ENCODE data around the gene C1QB. TPM values are rescaled to one million over a fixed set of nuclear protein-coding genes. Genes with fewer than 3 reads are reported as not detected.

Gene C1QB
- polyA plus RNA-seq, 3 donors = 3.9 to 15.4 (median 6.4) TPM

DNA sequence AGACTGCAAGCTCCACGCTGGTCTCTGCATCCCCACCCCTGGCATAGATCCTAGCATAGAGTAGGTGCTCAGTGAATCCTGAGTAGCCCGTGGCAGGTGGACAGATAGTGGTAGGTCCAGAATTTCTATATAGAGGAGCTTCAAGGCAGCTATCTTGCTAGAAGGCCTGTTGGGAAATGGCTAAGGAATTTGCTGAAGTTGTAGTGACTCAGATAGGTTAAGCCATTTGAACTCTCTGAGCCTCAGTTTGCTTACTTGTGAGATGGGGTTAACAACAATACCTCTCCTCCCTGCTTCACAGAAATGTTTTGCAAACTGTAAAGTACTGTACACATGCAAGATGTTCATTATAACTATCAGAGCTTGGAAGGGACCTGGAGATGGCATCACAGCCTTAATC, 34.2 kb downstream of the C1QB start:
- H3K4me2 ChIP-seq (replicated peaks; ENCODE audit: extremely low read depth, low read length, poor library complexity, severe bottlenecking) = no peak overlapping the region
- no peak overlapping the region for H2AFZ ChIP-seq (ENCODE audit: insufficient read depth, low read depth, low read length, poor library complexity, severe bottlenecking)
- H3K4me3 ChIP-seq (replicated peaks in 1 of 3; ENCODE audit: low read depth in 2 of 3, low read length in 3 of 3) = no peak overlapping the region
- no peaks in the 10 kb centered on the region for H3K4me1 ChIP-seq (ENCODE audit: control insufficient read depth in 1 of 2, insufficient read depth in 2 of 2, low read length in 2 of 2)
- Mint-ChIP-seq H3K27ac (no peak overlapping the region), H3K27me3 (ENCODE audit: low read depth in 3 of 3) (peaks cover 7 to 11% (median 7%) of the 10 kb centered on the region in 3 donors), H3K4me3 (no peak overlapping the region), H3K36me3 (no peaks in the 10 kb centered on the region), H3K4me1 (no peaks in the 10 kb centered on the region), H3K9me3 (no peaks in the 10 kb centered on the region)
- H3K9ac ChIP-seq (ENCODE audit: insufficient read depth, low read length, poor library complexity, severe bottlenecking) = no peak overlapping the region
- TF ChIP-seq, protein P1, sequence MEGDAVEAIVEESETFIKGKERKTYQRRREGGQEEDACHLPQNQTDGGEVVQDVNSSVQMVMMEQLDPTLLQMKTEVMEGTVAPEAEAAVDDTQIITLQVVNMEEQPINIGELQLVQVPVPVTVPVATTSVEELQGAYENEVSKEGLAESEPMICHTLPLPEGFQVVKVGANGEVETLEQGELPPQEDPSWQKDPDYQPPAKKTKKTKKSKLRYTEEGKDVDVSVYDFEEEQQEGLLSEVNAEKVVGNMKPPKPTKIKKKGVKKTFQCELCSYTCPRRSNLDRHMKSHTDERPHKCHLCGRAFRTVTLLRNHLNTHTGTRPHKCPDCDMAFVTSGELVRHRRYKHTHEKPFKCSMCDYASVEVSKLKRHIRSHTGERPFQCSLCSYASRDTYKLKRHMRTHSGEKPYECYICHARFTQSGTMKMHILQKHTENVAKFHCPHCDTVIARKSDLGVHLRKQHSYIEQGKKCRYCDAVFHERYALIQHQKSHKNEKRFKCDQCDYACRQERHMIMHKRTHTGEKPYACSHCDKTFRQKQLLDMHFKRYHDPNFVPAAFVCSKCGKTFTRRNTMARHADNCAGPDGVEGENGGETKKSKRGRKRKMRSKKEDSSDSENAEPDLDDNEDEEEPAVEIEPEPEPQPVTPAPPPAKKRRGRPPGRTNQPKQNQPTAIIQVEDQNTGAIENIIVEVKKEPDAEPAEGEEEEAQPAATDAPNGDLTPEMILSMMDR (IDR thresholded peaks at IDR 0.05) = no peak
- H3K36me3 ChIP-seq (replicated peaks in 1 of 2; ENCODE audit: control insufficient read depth in 1 of 2, insufficient read depth in 2 of 2, low read length in 2 of 2) = no peaks in the 10 kb centered on the region
- H3K79me2 ChIP-seq (ENCODE audit: insufficient read depth, low read length) = no peaks in the 10 kb centered on the region
- no peaks in the 10 kb centered on the region for H3K27me3 ChIP-seq (ENCODE audit: control insufficient read depth in 2 of 2, insufficient read depth in 2 of 2, low read length in 2 of 2)
- H3K9me3 ChIP-seq (replicated peaks in 1 of 2; ENCODE audit: control insufficient read depth in 1 of 2, insufficient read depth in 1 of 2, low read length in 2 of 2) = no peaks in the 10 kb centered on the region
- no peak overlapping the region for H3K27ac ChIP-seq (ENCODE audit: low read depth in 1 of 2, low read length in 2 of 2)
- H4K20me1 ChIP-seq (ENCODE audit: insufficient read depth, low read length) = no peaks in the 10 kb centered on the region
- intact Hi-C loops (cut with micrococcal nuclease) = no loop called here
- WGBS (ENCODE audit: insufficient coverage) = 100% methylated on average over 1 of the region's 2 CpGs
- DNase-seq = no peak

DNA sequence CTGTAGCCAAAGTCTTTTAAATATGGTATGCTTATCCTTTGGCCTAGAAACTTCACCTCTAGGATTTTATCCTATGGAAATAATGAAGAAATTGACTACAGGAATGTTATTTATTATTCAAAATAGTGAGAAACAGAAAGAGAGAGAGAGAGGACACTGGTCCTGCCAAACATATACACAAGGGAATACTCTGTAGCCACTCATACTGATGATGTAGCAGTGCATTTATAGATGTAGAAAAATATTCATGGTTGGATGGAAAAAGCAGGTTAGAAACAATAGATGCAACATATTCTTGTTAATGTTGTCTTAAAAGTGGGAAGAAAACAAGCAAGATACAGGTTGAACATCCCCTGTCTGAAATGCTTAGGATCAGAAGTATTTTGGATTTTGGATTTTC, 35.4 kb downstream of the C1QB start:
- H3K36me3 ChIP-seq (replicated peaks in 1 of 2; ENCODE audit: control insufficient read depth in 1 of 2, insufficient read depth in 2 of 2, low read length in 2 of 2) = no peaks in the 10 kb centered on the region
- Mint-ChIP-seq H3K4me1 (no peaks in the 10 kb centered on the region), H3K4me3 (no peak overlapping the region), H3K27me3 (ENCODE audit: low read depth in 3 of 3) (peaks cover 7 to 13% (median 7%) of the 10 kb centered on the region in 3 donors), H3K27ac (no peak overlapping the region), H3K36me3 (no peaks in the 10 kb centered on the region), H3K9me3 (no peaks in the 10 kb centered on the region)
- no peaks in the 10 kb centered on the region for H3K9me3 ChIP-seq (replicated peaks in 1 of 2; ENCODE audit: control insufficient read depth in 1 of 2, insufficient read depth in 1 of 2, low read length in 2 of 2)
- H3K4me3 ChIP-seq (replicated peaks in 1 of 3; ENCODE audit: low read depth in 2 of 3, low read length in 3 of 3) = no peak overlapping the region
- H3K9ac ChIP-seq (ENCODE audit: insufficient read depth, low read length, poor library complexity, severe bottlenecking) = no peak overlapping the region
- intact Hi-C loops (cut with micrococcal nuclease) = no loop called here
- H3K27ac ChIP-seq (ENCODE audit: low read depth in 1 of 2, low read length in 2 of 2) = no peak overlapping the region
- no peaks in the 10 kb centered on the region for H4K20me1 ChIP-seq (ENCODE audit: insufficient read depth, low read length)
- H3K4me2 ChIP-seq (replicated peaks; ENCODE audit: extremely low read depth, low read length, poor library complexity, severe bottlenecking) = no peak overlapping the region
- TF ChIP-seq, protein P1 (IDR thresholded peaks at IDR 0.05) = no peak
- no peaks in the 10 kb centered on the region for H3K79me2 ChIP-seq (ENCODE audit: insufficient read depth, low read length)
- no peak for DNase-seq
- no peak overlapping the region for H2AFZ ChIP-seq (ENCODE audit: insufficient read depth, low read depth, low read length, poor library complexity, severe bottlenecking)
- H3K4me1 ChIP-seq (ENCODE audit: control insufficient read depth in 1 of 2, insufficient read depth in 2 of 2, low read length in 2 of 2) = no peaks in the 10 kb centered on the region
- no peaks in the 10 kb centered on the region for H3K27me3 ChIP-seq (ENCODE audit: control insufficient read depth in 2 of 2, insufficient read depth in 2 of 2, low read length in 2 of 2)
